ENCODE results near the gene GNB1.

DNA sequence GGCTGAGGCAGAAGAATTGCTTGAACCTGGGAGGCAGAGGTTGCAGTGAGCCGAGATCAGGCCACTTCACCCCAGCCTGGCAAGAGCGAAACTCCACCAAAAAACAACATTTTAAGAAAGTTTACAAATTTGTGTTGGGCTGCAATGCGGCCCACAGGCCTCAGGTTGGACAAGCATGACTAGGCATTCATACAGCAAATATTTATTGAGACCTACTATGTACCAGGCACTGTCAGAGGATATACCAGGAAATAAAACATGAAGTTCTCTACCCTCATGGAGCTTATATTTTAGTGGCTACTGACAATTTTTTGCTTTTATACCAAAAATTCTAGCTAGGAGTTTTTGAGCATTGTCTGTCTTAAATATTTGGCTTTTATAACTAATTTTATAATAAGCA is 23.7 kb downstream of the GNB1 start:
- TF ChIP-seq, protein P1, sequence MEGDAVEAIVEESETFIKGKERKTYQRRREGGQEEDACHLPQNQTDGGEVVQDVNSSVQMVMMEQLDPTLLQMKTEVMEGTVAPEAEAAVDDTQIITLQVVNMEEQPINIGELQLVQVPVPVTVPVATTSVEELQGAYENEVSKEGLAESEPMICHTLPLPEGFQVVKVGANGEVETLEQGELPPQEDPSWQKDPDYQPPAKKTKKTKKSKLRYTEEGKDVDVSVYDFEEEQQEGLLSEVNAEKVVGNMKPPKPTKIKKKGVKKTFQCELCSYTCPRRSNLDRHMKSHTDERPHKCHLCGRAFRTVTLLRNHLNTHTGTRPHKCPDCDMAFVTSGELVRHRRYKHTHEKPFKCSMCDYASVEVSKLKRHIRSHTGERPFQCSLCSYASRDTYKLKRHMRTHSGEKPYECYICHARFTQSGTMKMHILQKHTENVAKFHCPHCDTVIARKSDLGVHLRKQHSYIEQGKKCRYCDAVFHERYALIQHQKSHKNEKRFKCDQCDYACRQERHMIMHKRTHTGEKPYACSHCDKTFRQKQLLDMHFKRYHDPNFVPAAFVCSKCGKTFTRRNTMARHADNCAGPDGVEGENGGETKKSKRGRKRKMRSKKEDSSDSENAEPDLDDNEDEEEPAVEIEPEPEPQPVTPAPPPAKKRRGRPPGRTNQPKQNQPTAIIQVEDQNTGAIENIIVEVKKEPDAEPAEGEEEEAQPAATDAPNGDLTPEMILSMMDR (conservative IDR thresholded peaks at IDR 0.05 in 1 of 2, IDR thresholded peaks at IDR 0.05 in 1 of 2; ENCODE audit: low read depth in 1 of 2, low read length in 2 of 2), result no peak
- no peak for TF ChIP-seq EZH2 (IDR thresholded peaks at IDR 0.05; ENCODE audit: low read length, missing control alignments)
